Loucy (cell line): Measurements from ENCODE around the gene CDC26.
A peak's percentile ranks its signal among the peaks of the same experiment; 100 is the strongest.

Source experiments
- H2AFZ ChIP-seq: fragments of 200-600 bp; sonication (generic); 2 replicates; pipeline ENCODE4 v1.6.0; 2016; ENCODE audit warnings: antibody characterized with exemption, mild to moderate bottlenecking, low read length, moderate library complexity
- H3F3A ChIP-seq: fragments of 200-600 bp; 2 replicates; pipeline ENCODE4 v1.6.0; 2016; ENCODE audit warnings: antibody characterized with exemption, low read depth, mild to moderate bottlenecking
- H3K27me3 ChIP-seq: fragments of 200-600 bp; sonication (generic); 2 replicates; pipeline ENCODE4 v1.6.1; 2014; ENCODE audit warnings: low read length, mild to moderate bottlenecking; ENCODE audit not compliant: insufficient read depth, poor library complexity, severe bottlenecking
- H3K36me3 ChIP-seq: fragments of 200-600 bp; sonication (generic); 2 replicates; pipeline ENCODE4 v1.6.1; 2016; ENCODE audit warnings: low read length; ENCODE audit not compliant: insufficient read depth
- H3K4me1 ChIP-seq: fragments of 200-600 bp; sonication (generic); 2 replicates; pipeline ENCODE4 v1.5.1; 2014; ENCODE audit warnings: low read length, mild to moderate bottlenecking; ENCODE audit not compliant: insufficient read depth, poor library complexity, severe bottlenecking
- H3K4me2 ChIP-seq: fragments of 200-600 bp; sonication (generic); 2 replicates; pipeline ENCODE4 v1.6.0; 2014; ENCODE audit warnings: antibody characterized with exemption, low read length, low read depth, mild to moderate bottlenecking; ENCODE audit not compliant: poor library complexity, severe bottlenecking
- H3K4me3 ChIP-seq: fragments of 200-600 bp; sonication (generic); 2 replicates; pipeline ENCODE4 v1.5.1; 2014; ENCODE audit warnings: low read length, mild to moderate bottlenecking, mixed read lengths; ENCODE audit not compliant: poor library complexity, severe bottlenecking
- H3K79me2 ChIP-seq: fragments of 200-600 bp; sonication (generic); 2 replicates; pipeline ENCODE4 v1.6.1; 2014; ENCODE audit warnings: low read length; ENCODE audit not compliant: insufficient read depth
- H3K9ac ChIP-seq: fragments of 200-600 bp; sonication (generic); 2 replicates; pipeline ENCODE4 v1.6.0; 2014; ENCODE audit warnings: mild to moderate bottlenecking, low read depth, low read length, moderate library complexity; ENCODE audit not compliant: poor library complexity, severe bottlenecking
- H3K9me2 ChIP-seq: fragments of 200-600 bp; sonication (generic); replicated peaks from 2 replicates; pipeline ENCODE4 v1.6.1; 2016; ENCODE audit warnings: low read depth, low read length, mixed read lengths
- H3K9me3 ChIP-seq: fragments of 200-600 bp; sonication (generic); 2 replicates; pipeline ENCODE4 v1.6.1; 2014; ENCODE audit warnings: mild to moderate bottlenecking, antibody characterized with exemption, low read length, low read depth; ENCODE audit not compliant: insufficient read depth
- H4K20me1 ChIP-seq: fragments of 200-600 bp; sonication (generic); 2 replicates; pipeline ENCODE4 v1.6.0; 2014; ENCODE audit warnings: antibody characterized with exemption, low read length, mild to moderate bottlenecking; ENCODE audit not compliant: insufficient read depth, poor library complexity, severe bottlenecking
- CTCF ChIP-seq: fragments of 200-600 bp; sonication (generic); conservative IDR thresholded peaks from 2 replicates; pipeline ENCODE4 v1.5.1; 2014; ENCODE audit warnings: mild to moderate bottlenecking, antibody characterized with exemption, low read length
- EZH2phosphoT487 ChIP-seq: fragments of 200-600 bp; IDR thresholded peaks from 2 replicates; pipeline ENCODE4 v1.6.1; 2018; ENCODE audit warnings: antibody characterized with exemption, mild to moderate bottlenecking, moderate library complexity, borderline replicate concordance

The CDC26 gene

DNA sequence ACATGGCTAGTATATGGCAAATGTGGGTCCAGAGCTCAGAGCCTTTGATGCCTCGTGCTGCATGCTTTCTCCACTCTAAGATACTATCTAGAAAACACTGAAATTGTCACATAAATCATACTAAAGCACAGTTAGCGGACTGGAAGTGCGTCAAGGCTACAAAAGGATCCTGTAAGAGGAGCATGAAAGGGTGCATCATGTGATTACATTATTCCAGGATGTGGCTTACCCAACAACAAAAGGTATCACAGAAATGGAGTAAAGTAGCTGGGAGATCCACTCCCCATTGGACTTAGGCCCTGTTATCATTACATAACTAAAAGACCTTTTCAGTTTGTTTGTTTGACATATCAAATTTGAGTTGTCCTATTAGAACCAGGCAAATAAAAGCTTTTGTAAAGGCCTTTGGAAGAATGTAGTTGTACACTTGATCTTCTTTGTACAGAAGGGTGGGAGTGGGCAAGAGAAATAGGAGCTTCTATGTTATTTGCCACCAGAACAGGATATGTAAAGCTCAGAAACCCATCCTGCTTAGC, 47.2 kb downstream of the CDC26 start:
- no peak overlapping the region for H3K9ac ChIP-seq
- no peaks in the 10 kb centered on the region for H4K20me1 ChIP-seq
- H3F3A ChIP-seq = no peaks in the 10 kb centered on the region
- peak overlapping the region; percentile 45 for H3K4me2 ChIP-seq
- no peaks in the 10 kb centered on the region; the same call in 1 of the 2 replicates for H3K79me2 ChIP-seq
- peaks cover 38% of the 10 kb centered on the region for H3K4me1 ChIP-seq
- no peaks in the 10 kb centered on the region for H3K27me3 ChIP-seq
- no peaks in the 10 kb centered on the region for H3K9me2 ChIP-seq
- no peak for TF ChIP-seq EZH2phosphoT487
- no peak for TF ChIP-seq CTCF
- H3K4me3 ChIP-seq = peak overlapping the region; percentile 4
- H2AFZ ChIP-seq = no peak overlapping the region
- no peaks in the 10 kb centered on the region for H3K9me3 ChIP-seq
- H3K36me3 ChIP-seq = no peaks in the 10 kb centered on the region

- TF ChIP-seq CTCF (no peak), EZH2phosphoT487 (no peak)
- H3K9me2 ChIP-seq = no peaks in the 10 kb centered on the region
- no peaks in the 10 kb centered on the region for H3K9me3 ChIP-seq
- no peaks in the 10 kb centered on the region for H3K27me3 ChIP-seq
- no peaks in the 10 kb centered on the region for H3F3A ChIP-seq
- no peaks in the 10 kb centered on the region for H3K36me3 ChIP-seq
- no peaks in the 10 kb centered on the region for H4K20me1 ChIP-seq
- peaks cover 40% of the 10 kb centered on the region for H3K4me1 ChIP-seq
- H3K9ac ChIP-seq = no peak overlapping the region
- H3K4me2 ChIP-seq = peak overlapping the region; percentile 45
- H2AFZ ChIP-seq = no peak overlapping the region
- H3K79me2 ChIP-seq = peaks cover 7% of the 10 kb centered on the region; the same call in 1 of the 2 replicates
- H3K4me3 ChIP-seq = peak overlapping the region; percentile 4
Observed at GRCh38 chr9:113227436-113227835, 47.9 kb downstream of the CDC26 start.

GRCh38 chr9:113223963-113224362, 51.4 kb downstream of the CDC26 start:
- Histone ChIP-seq H3K9ac (no peak overlapping the region), H3F3A (no peaks in the 10 kb centered on the region), H3K36me3 (no peaks in the 10 kb centered on the region), H3K4me1 (peaks cover 57% of the 10 kb centered on the region), H3K9me3 (no peaks in the 10 kb centered on the region), H4K20me1 (peaks cover 8% of the 10 kb centered on the region), H3K79me2 (peaks cover 38% of the 10 kb centered on the region), H3K27me3 (no peaks in the 10 kb centered on the region), H3K4me2 (peak overlapping the region; percentile 88), H3K4me3 (peak overlapping the region; percentile 94), H2AFZ (no peak overlapping the region), H3K9me2 (no peaks in the 10 kb centered on the region)
- TF ChIP-seq CTCF = no peak
